IPS-20b (cell line): ENCODE data around the gene LBHD1.
A peak's percentile ranks its signal among the peaks of the same experiment; 100 is the strongest.
"Not testable (repeated sequence)": the region's sequence is repeated elsewhere in the genome, so short reads cannot be mapped to it uniquely, and the experiment has no call there.

ENCODE experiments used
- H3K27ac ChIP-seq: one replicate; pipeline ENCODE4 v1.5.1; 2013; ENCODE audit warnings: low read length
- H3K27me3 ChIP-seq: 2 replicates; pipeline ENCODE4 v1.6.1; 2013; ENCODE audit warnings: mild to moderate bottlenecking, low read length, inconsistent platforms; ENCODE audit not compliant: insufficient read depth
- H3K36me3 ChIP-seq: 2 replicates; pipeline ENCODE4 v1.6.1; 2013; ENCODE audit warnings: low read depth, mild to moderate bottlenecking, inconsistent platforms, low read length, moderate library complexity; ENCODE audit not compliant: insufficient read depth
- H3K4me1 ChIP-seq: 2 replicates; pipeline ENCODE4 v1.6.1; 2013; ENCODE audit warnings: mild to moderate bottlenecking, control low read depth, inconsistent platforms, low read length, moderate library complexity; ENCODE audit not compliant: insufficient read depth
- H3K4me3 ChIP-seq: 2 replicates; pipeline ENCODE4 v1.5.1; 2013; ENCODE audit warnings: mild to moderate bottlenecking, low read length, inconsistent platforms
- H3K9ac ChIP-seq: 2 replicates; pipeline ENCODE4 v1.6.1; 2013; ENCODE audit warnings: low read depth, mild to moderate bottlenecking, inconsistent platforms, low read length, moderate library complexity
- H3K9me3 ChIP-seq: 2 replicates; pipeline ENCODE4 v1.6.1; 2013; ENCODE audit warnings: mild to moderate bottlenecking, low read depth, low read length, inconsistent platforms; ENCODE audit not compliant: insufficient read depth

The LBHD1 gene

DNA sequence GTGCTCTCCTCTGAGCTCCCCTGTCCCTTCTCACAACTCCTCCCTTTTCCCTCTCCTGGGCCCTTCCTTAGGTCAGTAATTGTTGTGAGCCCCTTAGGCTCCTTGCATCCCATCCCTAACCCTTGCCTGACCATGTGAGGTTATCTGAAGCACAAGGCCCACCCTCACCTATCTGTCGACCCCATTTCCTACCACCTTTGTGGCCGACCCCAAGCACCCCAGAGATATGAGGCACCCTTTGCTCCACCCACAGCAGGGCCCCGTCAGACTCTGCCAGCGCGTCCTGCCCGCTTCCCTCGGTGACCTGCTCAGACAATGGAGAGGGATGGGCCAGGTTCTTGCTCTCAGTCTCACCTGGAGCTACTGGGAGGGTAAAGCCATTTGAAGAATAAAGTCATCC is 36.7 kb upstream of the LBHD1 start:
- Histone ChIP-seq H3K27ac (peak overlapping the region; percentile 98), H3K4me3 (peak overlapping the region; percentile 93), H3K27me3 (no peaks in the 10 kb centered on the region), H3K36me3 (peaks cover 42% of the 10 kb centered on the region), H3K4me1 (peaks cover 24% of the 10 kb centered on the region; the same call in 1 of the 2 replicates), H3K9me3 (no peaks in the 10 kb centered on the region), H3K9ac (peak overlapping the region; percentile 88)

DNA sequence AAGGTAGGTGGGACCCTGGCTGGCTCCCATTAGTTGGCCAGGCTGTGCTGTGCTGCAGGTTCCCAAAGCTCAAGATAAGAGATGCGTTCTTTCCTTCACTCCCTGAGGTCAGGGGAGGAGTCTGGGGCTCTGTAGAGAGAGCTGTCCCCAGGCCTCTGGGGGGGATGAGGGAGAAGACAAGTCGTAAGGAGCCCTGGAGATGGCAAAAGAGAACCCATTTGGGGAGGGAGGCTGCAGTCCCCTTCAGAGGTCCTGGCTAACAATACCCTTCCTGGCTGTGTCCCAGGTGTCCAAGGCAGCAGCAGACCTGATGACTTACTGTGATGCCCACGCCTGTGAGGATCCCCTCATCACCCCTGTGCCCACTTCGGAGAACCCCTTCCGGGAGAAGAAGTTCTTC is 36.3 kb upstream of the LBHD1 start:
- Histone ChIP-seq H3K9ac (peak overlapping the region; percentile 88), H3K4me1 (peaks cover 24% of the 10 kb centered on the region; the same call in 1 of the 2 replicates), H3K27me3 (no peaks in the 10 kb centered on the region), H3K9me3 (no peaks in the 10 kb centered on the region), H3K4me3 (peak overlapping the region; percentile 93), H3K36me3 (peaks cover 38% of the 10 kb centered on the region), H3K27ac (peak overlapping the region; percentile 98)

GRCh38 chr11:62707277-62707861 is 35.3 kb upstream of the LBHD1 start, which contains the start of the genes BSCL2 and GNG3:
BSCL2 (minus strand) TSS chr11:62707424; CDS start chr11:62707195, 229 bp downstream.
GNG3 (plus strand) TSS chr11:62707676; CDS start chr11:62708296, 620 bp downstream.
- H3K9me3 ChIP-seq = no peaks in the 10 kb centered on the region
- peak within 1 kb of the TSS; percentile 88; the same call in 1 of the 2 replicates for H3K9ac ChIP-seq
- H3K4me1 ChIP-seq = peaks cover 24% of the 10 kb centered on the region; the same call in 1 of the 2 replicates
- peak within 1 kb of the TSS; percentile 98 for H3K27ac ChIP-seq
- H3K4me3 ChIP-seq = peak within 1 kb of the TSS; percentile 93
- no peaks in the 10 kb centered on the region for H3K27me3 ChIP-seq
- H3K36me3 ChIP-seq = peaks cover 30% of the 10 kb centered on the region

GRCh38 chr11:62706850-62707247 is 34.8 kb upstream of the LBHD1 start:
- Histone ChIP-seq H3K9ac (peak overlapping the region; percentile 87; the same call in 1 of the 2 replicates), H3K27ac (peak overlapping the region; percentile 41), H3K4me1 (peaks cover 24% of the 10 kb centered on the region; the same call in 1 of the 2 replicates), H3K4me3 (peak overlapping the region; percentile 88), H3K27me3 (no peaks in the 10 kb centered on the region), H3K9me3 (no peaks in the 10 kb centered on the region), H3K36me3 (peaks cover 31% of the 10 kb centered on the region)

- Histone ChIP-seq H3K36me3 (peaks cover 30% of the 10 kb centered on the region), H3K27ac (peak overlapping the region; percentile 41), H3K4me1 (peaks cover 24% of the 10 kb centered on the region; the same call in 1 of the 2 replicates), H3K9me3 (no peaks in the 10 kb centered on the region), H3K9ac (peak overlapping the region; percentile 91), H3K4me3 (peak overlapping the region; percentile 88), H3K27me3 (no peaks in the 10 kb centered on the region)
Observed at GRCh38 chr11:62705880-62706849, 34.1 kb upstream of the LBHD1 start.

- Histone ChIP-seq H3K4me1 (peaks cover 21% of the 10 kb centered on the region; the same call in 1 of the 2 replicates), H3K9ac (peak overlapping the region; percentile 91), H3K27ac (no peak overlapping the region)
Observed at GRCh38 chr11:62705413-62705812, 33.3 kb upstream of the LBHD1 start.

GRCh38 chr11:62703921-62704320 is 31.9 kb upstream of the LBHD1 start:
- H3K4me3 ChIP-seq, H3K9ac ChIP-seq, H3K27ac ChIP-seq, H3K27me3 ChIP-seq, H3K9me3 ChIP-seq: not testable (repeated sequence)
- peaks cover 25% of the 10 kb centered on the region for H3K36me3 ChIP-seq
- peaks cover 17% of the 10 kb centered on the region; the same call in 1 of the 2 replicates for H3K4me1 ChIP-seq

More at GRCh38 chr11:62705413-62705812, 33.3 kb upstream of the LBHD1 start:
- H3K9me3 ChIP-seq = no peaks in the 10 kb centered on the region
- H3K36me3 ChIP-seq = peaks cover 29% of the 10 kb centered on the region
- H3K4me3 ChIP-seq = peak overlapping the region; percentile 88
- H3K27me3 ChIP-seq = no peaks in the 10 kb centered on the region

DNA sequence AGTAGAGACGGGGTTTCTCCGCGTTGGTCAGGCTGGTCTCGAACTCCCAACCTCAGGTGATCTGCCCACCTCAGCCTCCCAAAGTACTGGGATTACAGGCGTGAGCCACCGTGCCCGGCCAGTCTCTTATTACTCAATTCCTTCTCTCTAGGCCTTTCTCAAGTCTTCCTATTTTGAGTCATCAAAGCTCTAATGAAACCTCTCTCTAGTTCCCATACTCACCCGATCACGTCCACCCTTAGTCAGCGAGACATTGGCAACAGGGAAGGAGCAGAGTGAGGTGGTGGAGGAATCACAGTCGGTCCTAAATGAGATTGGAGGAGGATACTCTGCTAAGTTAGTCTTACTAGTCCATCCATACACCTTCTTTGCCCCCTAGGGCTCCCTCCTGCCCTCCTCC is 30.2 kb upstream of the LBHD1 start:
- Histone ChIP-seq H3K27ac (no peak overlapping the region), H3K27me3 (no peaks in the 10 kb centered on the region), H3K9ac (no peak overlapping the region), H3K9me3 (no peaks in the 10 kb centered on the region), H3K36me3 (peaks cover 25% of the 10 kb centered on the region), H3K4me1 (peaks cover 3% of the 10 kb centered on the region; the same call in 1 of the 2 replicates), H3K4me3 (no peak overlapping the region)

GRCh38 chr11:62694455-62695167 is 22.5 kb upstream of the LBHD1 start:
- Histone ChIP-seq H3K36me3 (peaks cover 38% of the 10 kb centered on the region), H3K9me3 (no peaks in the 10 kb centered on the region), H3K9ac (no peak overlapping the region), H3K4me1 (no peaks in the 10 kb centered on the region), H3K4me3 (no peak overlapping the region), H3K27ac (peak overlapping the region; percentile 49), H3K27me3 (no peaks in the 10 kb centered on the region)

GRCh38 chr11:62693624-62694023 is 21.6 kb upstream of the LBHD1 start:
- H3K9ac ChIP-seq, H3K27ac ChIP-seq, H3K9me3 ChIP-seq, H3K4me3 ChIP-seq, H3K27me3 ChIP-seq, H3K4me1 ChIP-seq: not testable (repeated sequence)
- H3K36me3 ChIP-seq = peaks cover 38% of the 10 kb centered on the region
